Body of pancreas (tissue), 4 donors: ENCODE measurements around the gene MMP19. TPM values are rescaled to one million over a fixed set of nuclear protein-coding genes. Genes with fewer than 3 reads are reported as not detected.
A peak's percentile ranks its signal among the peaks of the same experiment; 100 is the strongest.

Experiments used
- ATAC-seq: fragments of 150-250 bp; one replicate; pipeline ENCODE4 v1.9.1; 2016
- DNase-seq, 4 donors: peaks; one replicate each; pipeline ENCODE4 v3.0.0-alpha.2; 2019
- H3K27ac ChIP-seq, 4 donors: fragments of 200-600 bp; sonication (generic); 1 replicate in 3 of 4; 2 replicates in 1 of 4; pipeline versions ENCODE4 v1.5.1 to v1.6.1; 2016 to 2019; ENCODE audit warnings: mild to moderate bottlenecking in 1 of 4, mixed read lengths in 1 of 4, moderate library complexity in 1 of 4
- H3K27me3 ChIP-seq, 2 donors: fragments of 200-600 bp; sonication (generic); one replicate each; pipeline ENCODE4 v1.6.0; 2016; ENCODE audit warnings: mild to moderate bottlenecking in 1 of 2
- H3K36me3 ChIP-seq, 2 donors: fragments of 200-600 bp; sonication (generic); replicated peaks in 1 of 2; 2 replicates each; pipeline ENCODE4 v1.5.1; 2016; ENCODE audit warnings: low read depth in 2 of 2; ENCODE audit not compliant: insufficient read depth in 1 of 2
- H3K4me1 ChIP-seq: fragments of 200-600 bp; sonication (generic); one replicate; pipeline ENCODE4 v1.6.0; 2016
- H3K4me3 ChIP-seq, 2 donors: fragments of 200-600 bp; sonication (generic); 1 replicate in 1 of 2; 2 replicates in 1 of 2; pipeline ENCODE4 v1.5.1; 2016 to 2019
- H3K9me3 ChIP-seq, 3 donors: fragments of 200-600 bp; sonication (generic); 1 replicate in 2 of 3; 2 replicates in 1 of 3; pipeline ENCODE4 v1.5.1; 2016
- CTCF ChIP-seq, 7 experiments: fragments of 450-650 bp in 4 of 7; fragments of 200-600 bp in 3 of 7; sonication (generic) in 3 of 7; IDR thresholded peaks; one replicate each; pipeline ENCODE4 v1.5.1; 2016 to 2019; ENCODE audit warnings: antibody characterized with exemption in 7 of 7
- POLR2A ChIP-seq, 3 donors: fragments of 450-650 bp; IDR thresholded peaks; one replicate each; pipeline ENCODE4 v1.6.1; 2016; ENCODE audit warnings: antibody characterized with exemption in 3 of 3, mild to moderate bottlenecking in 2 of 3
- WGBS, 2 donors: methylation state at CpG; one replicate each; pipeline ENCODE4 v1.1.5; 2017; 5-methylcytosine and 5-hydroxymethylcytosine counted together
- intact Hi-C: fragments of 100-400 bp; cut with DNase I; formaldehyde crosslinking; loops from one replicate; pipeline ENCODE4 v1.15.1; 2023
- total RNA-seq, 2 donors: library from RNA; depleted of rRNA; stranded (reverse); fragments of >200 nt; gene quantifications; one replicate each; pipeline ENCODE4 v1.1.0, GENCODE V29; 2016

Gene MMP19
- total RNA-seq = 10 to 100 TPM in 1 of 2 donors, 1 to 10 TPM in 1; 3.4 to 23.4 TPM

GRCh38 chr12:55842681-55843429 lies at the start of gene MMP19:
TSS of gene MMP19 (minus strand) at chr12:55842936. CDS start at chr12:55842830, 106 bp downstream.
- TF ChIP-seq CTCF (IDR thresholded peaks at IDR 0.05) (no peak), POLR2A (IDR thresholded peaks at IDR 0.05) (peak in 2 of 3 donors; percentile 28 to 35)
- DNase-seq (peak in 1 of 4 donors; percentile 42), ATAC-seq (peak; percentile 55)
- Histone ChIP-seq H3K4me3 (no peak within 1 kb of the TSS), H3K27ac (no peak within 1 kb of the TSS), H3K27me3 (no peaks in the 10 kb centered on the region), H3K36me3 (no peaks in the 10 kb centered on the region), H3K9me3 (no peaks in the 10 kb centered on the region), H3K4me1 (no peaks in the 10 kb centered on the region)
- intact Hi-C loops = no loop called here
- 58 to 75% methylated on average over 7 to 10 of the region's 10 CpGs for WGBS, 2 donors

GRCh38 chr12:55891310-55891709 lies 48.6 kb upstream of the MMP19 start:
- Histone ChIP-seq H3K9me3 (no peaks in the 10 kb centered on the region), H3K36me3 (no peaks in the 10 kb centered on the region), H3K27ac (no peak overlapping the region), H3K27me3 (no peaks in the 10 kb centered on the region), H3K4me3 (no peak overlapping the region), H3K4me1 (no peaks in the 10 kb centered on the region)
- TF ChIP-seq CTCF (IDR thresholded peaks at IDR 0.05) (no peak), POLR2A (IDR thresholded peaks at IDR 0.05) (no peak)
- WGBS, 2 donors = 90 to 92% methylated on average over 4 of the region's 4 CpGs
- ATAC-seq (no peak), DNase-seq (no peak)
- intact Hi-C loops = no loop called here

GRCh38 chr12:55885113-55885512 lies 42.4 kb upstream of the MMP19 start:
- no peaks in the 10 kb centered on the region for H3K4me1 ChIP-seq
- H3K36me3 ChIP-seq = no peaks in the 10 kb centered on the region
- WGBS, 2 donors = 94 to 100% methylated on average over 1 of the region's 1 CpG
- H3K4me3 ChIP-seq = no peak overlapping the region
- no peaks in the 10 kb centered on the region for H3K27me3 ChIP-seq
- no peak for ATAC-seq
- no peak overlapping the region for H3K27ac ChIP-seq
- intact Hi-C loops = no loop called here
- no peaks in the 10 kb centered on the region for H3K9me3 ChIP-seq
- DNase-seq = no peak
- TF ChIP-seq POLR2A (IDR thresholded peaks at IDR 0.05) = no peak
- TF ChIP-seq CTCF (IDR thresholded peaks at IDR 0.05) = no peak

GRCh38 chr12:55877824-55878223 lies 35.1 kb upstream of the MMP19 start:
- no peaks in the 10 kb centered on the region for H3K36me3 ChIP-seq
- H3K4me1 ChIP-seq = no peaks in the 10 kb centered on the region
- H3K9me3 ChIP-seq = no peaks in the 10 kb centered on the region
- H3K27ac ChIP-seq = no peak overlapping the region
- TF ChIP-seq CTCF (IDR thresholded peaks at IDR 0.05) (no peak), POLR2A (IDR thresholded peaks at IDR 0.05) (no peak)
- no peak overlapping the region for H3K4me3 ChIP-seq
- no peaks in the 10 kb centered on the region for H3K27me3 ChIP-seq
- DNase-seq (no peak), ATAC-seq (no peak)
- intact Hi-C loops = no loop called here
